Fibroblast of mammary gland (primary cell): ENCODE data around the gene TRIM34.
"Not testable (repeated sequence)": the region's sequence is repeated elsewhere in the genome, so short reads cannot be mapped to it uniquely, and the experiment has no call there.

ENCODE experiments used
- DNase-seq: peaks from one replicate; pipeline ENCODE4 v3.0.0-alpha.2; 2010; ENCODE audit warnings: low read depth
- H3K4me3 ChIP-seq: 2 replicates; pipeline ENCODE4 v1.5.1; 2011; ENCODE audit warnings: low read depth, mild to moderate bottlenecking, low read length, moderate library complexity; ENCODE audit not compliant: control insufficient read depth
- CTCF ChIP-seq: conservative IDR thresholded peaks from 2 replicates; pipeline ENCODE4 v1.5.1; 2011; ENCODE audit warnings: low read depth, low read length, inconsistent platforms; ENCODE audit not compliant: control insufficient read depth, insufficient read depth

TRIM34 gene

GRCh38 chr11:5624489-5625279 lies at the start of gene TRIM34:
TRIM34 (plus strand) TSS chr11:5625001; CDS start chr11:5632332, 7,331 bp downstream.
- TF ChIP-seq CTCF, result no peak
- peak within 1 kb of the TSS; percentile 66 for H3K4me3 ChIP-seq
- DNase-seq, result peak; percentile 64

GRCh38 chr11:5575152-5575551 lies 49.6 kb upstream of the TRIM34 start:
- DNase-seq, result no peak
- H3K4me3 ChIP-seq, result no peak overlapping the region
- no peak for TF ChIP-seq CTCF

GRCh38 chr11:5577101-5577500 lies 47.7 kb upstream of the TRIM34 start:
- no peak for TF ChIP-seq CTCF
- no peak for DNase-seq
- no peak overlapping the region for H3K4me3 ChIP-seq

GRCh38 chr11:5580577-5580976 lies 44.2 kb upstream of the TRIM34 start, which contains the start of gene OR52B6:
OR52B6 (plus strand) TSS chr11:5580877; CDS start chr11:5580877, 0 bp downstream.
- no peak within 1 kb of the TSS for H3K4me3 ChIP-seq
- DNase-seq, result no peak
- TF ChIP-seq CTCF, result no peak

GRCh38 chr11:5581014-5581413 lies 43.8 kb upstream of the TRIM34 start:
- no peak overlapping the region for H3K4me3 ChIP-seq
- no peak for TF ChIP-seq CTCF
- DNase-seq, result no peak

- H3K4me3 ChIP-seq, DNase-seq: not testable (repeated sequence)
These were observed 40.3 kb upstream of the TRIM34 start for GRCh38 chr11:5584458-5584857.

- not testable (repeated sequence) for H3K4me3 ChIP-seq, DNase-seq
These were observed 34.9 kb upstream of the TRIM34 start for GRCh38 chr11:5589906-5590305.

GRCh38 chr11:5591613-5592012 lies 33.2 kb upstream of the TRIM34 start:
- H3K4me3 ChIP-seq, result no peak overlapping the region
- peak; percentile 21 for DNase-seq
- no peak for TF ChIP-seq CTCF
